ENCODE data around the gene BRIP1. TPM values are rescaled to one million over a fixed set of nuclear protein-coding genes. Genes with fewer than 3 reads are reported as not detected.

Gene BRIP1
- polyA plus RNA-seq, 1 of the 3 experiments (the other 2 are of a cell fraction): 2.0 TPM

GRCh38 chr17:61836266-61837174, 26.8 kb downstream of the BRIP1 start:
- no peak for DNase-seq
- no peak overlapping the region for H3K4me2 ChIP-seq
- no peaks in the 10 kb centered on the region for H3K9me3 ChIP-seq
- WGBS (ENCODE audit: low lambda C conversion rate): 85% methylated on average over 3 of the region's 3 CpGs
- peaks cover 0 to 3% of the 10 kb centered on the region in 2 experiments; a peak in 2 of 4 replicates for H3K4me1 ChIP-seq (ENCODE audit: control insufficient read depth in 1 of 2, insufficient read depth in 2 of 2, low read depth in 1 of 2, low read length in 1 of 2)
- no peak overlapping the region for H3K9ac ChIP-seq
- H3K4me3 ChIP-seq (ENCODE audit: low read depth in 2 of 2, low read length in 1 of 2): no peak overlapping the region
- POLR2A ChIA-PET: no interaction called here
- no peaks in the 10 kb centered on the region for H3K9me2 ChIP-seq
- H3K36me3 ChIP-seq (replicated peaks in 1 of 2; ENCODE audit: control insufficient read depth in 1 of 2, insufficient read depth in 2 of 2, low read length in 1 of 2): peaks cover 0 to 13% of the 10 kb centered on the region in 2 experiments
- no peaks in the 10 kb centered on the region for H3K27me3 ChIP-seq (ENCODE audit: insufficient read depth)
- H3F3A ChIP-seq (replicated peaks; ENCODE audit: insufficient read depth): peaks cover 11% of the 10 kb centered on the region
- no peak overlapping the region for H3K27ac ChIP-seq (ENCODE audit: low read depth in 2 of 2, low read length in 1 of 2)
- H4K20me1 ChIP-seq (ENCODE audit: insufficient read depth): no peaks in the 10 kb centered on the region
- no peak overlapping the region for H2AFZ ChIP-seq (ENCODE audit: low read depth)
- CTCF ChIA-PET: interaction anchor here (0.6 to 2.0 kb wide), 71 partner anchors 7 to 1397 kb away, joined by 3 to 27 read pairs (median 4); partner anchors contain the start of gene BRIP1
- peaks cover 7% of the 10 kb centered on the region; the same call in 1 of the 2 replicates for H3K79me2 ChIP-seq (ENCODE audit: insufficient read depth)
- TF ChIP-seq MXI1 (IDR thresholded peaks at IDR 0.05; ENCODE audit: low read depth, low read length): no peak
- TF ChIP-seq EP300 (IDR thresholded peaks at IDR 0.05; ENCODE audit: borderline replicate concordance in 1 of 2, low read depth in 1 of 2, low read length in 1 of 2): no peak

GRCh38 chr17:61835606-61836005, 27.7 kb downstream of the BRIP1 start:
- Histone ChIP-seq H3K79me2 (ENCODE audit: insufficient read depth) (peaks cover 7% of the 10 kb centered on the region; the same call in 1 of the 2 replicates), H3K4me2 (no peak overlapping the region), H3K27me3 (ENCODE audit: insufficient read depth) (no peaks in the 10 kb centered on the region), H3K9me2 (no peaks in the 10 kb centered on the region), H3K4me1 (ENCODE audit: control insufficient read depth in 1 of 2, insufficient read depth in 2 of 2, low read depth in 1 of 2, low read length in 1 of 2) (peaks cover 0 to 3% of the 10 kb centered on the region in 2 experiments; a peak in 2 of 4 replicates), H3F3A (replicated peaks; ENCODE audit: insufficient read depth) (peaks cover 11% of the 10 kb centered on the region), H3K36me3 (replicated peaks in 1 of 2; ENCODE audit: control insufficient read depth in 1 of 2, insufficient read depth in 2 of 2, low read length in 1 of 2) (peaks cover 0 to 14% of the 10 kb centered on the region in 2 experiments), H3K4me3 (ENCODE audit: low read depth in 2 of 2, low read length in 1 of 2) (no peak overlapping the region), H2AFZ (ENCODE audit: low read depth) (no peak overlapping the region; the same call in 1 of the 2 replicates), H3K9me3 (no peaks in the 10 kb centered on the region; the same call in 1 of the 2 replicates), H4K20me1 (ENCODE audit: insufficient read depth) (no peaks in the 10 kb centered on the region), H3K9ac (no peak overlapping the region), H3K27ac (ENCODE audit: low read depth in 2 of 2, low read length in 1 of 2) (no peak overlapping the region)
- WGBS (ENCODE audit: low lambda C conversion rate): 98% methylated on average over 1 of the region's 1 CpG
- POLR2A ChIA-PET: no interaction called here
- no peak for DNase-seq
- CTCF ChIA-PET: interaction anchor here (1.4 to 2.0 kb wide), 10 partner anchors 26 to 1115 kb away, joined by 3 to 21 read pairs (median 10); no protein-coding TSS in a partner anchor
- no peak for TF ChIP-seq EP300 (IDR thresholded peaks at IDR 0.05; ENCODE audit: borderline replicate concordance in 1 of 2, low read depth in 1 of 2, low read length in 1 of 2)
- no peak for TF ChIP-seq TCF12 (IDR thresholded peaks at IDR 0.05)
- no peak for TF ChIP-seq RAD21 (IDR thresholded peaks at IDR 0.05; ENCODE audit: low read length)
- no peak for TF ChIP-seq NRF1 (IDR thresholded peaks at IDR 0.05; ENCODE audit: low read depth, low read length)
- no peak for TF ChIP-seq GATA2 (CRISPR knock-in tag; IDR thresholded peaks at IDR 0.05)
- TF ChIP-seq POLR2AphosphoS5 (IDR thresholded peaks at IDR 0.05; ENCODE audit: low read depth, low read length): no peak
- TF ChIP-seq NFIC (IDR thresholded peaks at IDR 0.05; ENCODE audit: borderline replicate concordance): no peak
- no peak for TF ChIP-seq CTCF (IDR thresholded peaks at IDR 0.05)

Data from SK-N-SH (cell line).